ENCODE data around the gene UBASH3B.

- TF ChIP-seq, protein P1, sequence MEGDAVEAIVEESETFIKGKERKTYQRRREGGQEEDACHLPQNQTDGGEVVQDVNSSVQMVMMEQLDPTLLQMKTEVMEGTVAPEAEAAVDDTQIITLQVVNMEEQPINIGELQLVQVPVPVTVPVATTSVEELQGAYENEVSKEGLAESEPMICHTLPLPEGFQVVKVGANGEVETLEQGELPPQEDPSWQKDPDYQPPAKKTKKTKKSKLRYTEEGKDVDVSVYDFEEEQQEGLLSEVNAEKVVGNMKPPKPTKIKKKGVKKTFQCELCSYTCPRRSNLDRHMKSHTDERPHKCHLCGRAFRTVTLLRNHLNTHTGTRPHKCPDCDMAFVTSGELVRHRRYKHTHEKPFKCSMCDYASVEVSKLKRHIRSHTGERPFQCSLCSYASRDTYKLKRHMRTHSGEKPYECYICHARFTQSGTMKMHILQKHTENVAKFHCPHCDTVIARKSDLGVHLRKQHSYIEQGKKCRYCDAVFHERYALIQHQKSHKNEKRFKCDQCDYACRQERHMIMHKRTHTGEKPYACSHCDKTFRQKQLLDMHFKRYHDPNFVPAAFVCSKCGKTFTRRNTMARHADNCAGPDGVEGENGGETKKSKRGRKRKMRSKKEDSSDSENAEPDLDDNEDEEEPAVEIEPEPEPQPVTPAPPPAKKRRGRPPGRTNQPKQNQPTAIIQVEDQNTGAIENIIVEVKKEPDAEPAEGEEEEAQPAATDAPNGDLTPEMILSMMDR (conservative IDR thresholded peaks at IDR 0.05; ENCODE audit: low read length) = no peak
- no peak for TF ChIP-seq EZH2phosphoT487 (IDR thresholded peaks at IDR 0.05; ENCODE audit: borderline replicate concordance)
Measured at GRCh38 chr11:122721964-122722266, 66.4 kb downstream of the UBASH3B start.
